ENCODE results near the gene PLB1.

PLB1 gene

GRCh38 chr2:28670856-28671255 lies 175.0 kb downstream of the PLB1 start:
- peaks cover 27% of the 10 kb centered on the region for H3K9me3 Mint-ChIP-seq
- DNase-seq (ENCODE audit: low spot score), result no peak
- no peak overlapping the region for H3K4me3 Mint-ChIP-seq
- H3K36me3 Mint-ChIP-seq (ENCODE audit: low read depth), result peaks cover 1% of the 10 kb centered on the region
- H3K27ac Mint-ChIP-seq, result no peak overlapping the region
- H3K4me1 Mint-ChIP-seq (ENCODE audit: low read depth), result no peaks in the 10 kb centered on the region
- peaks cover 2% of the 10 kb centered on the region for H3K27me3 Mint-ChIP-seq (ENCODE audit: low read depth)

- Mint-ChIP-seq H3K27ac (no peak overlapping the region), H3K9me3 (peaks cover 23% of the 10 kb centered on the region), H3K36me3 (ENCODE audit: low read depth) (peaks cover 1% of the 10 kb centered on the region), H3K4me3 (no peak overlapping the region), H3K4me1 (ENCODE audit: low read depth) (peaks cover 6% of the 10 kb centered on the region), H3K27me3 (ENCODE audit: low read depth) (no peaks in the 10 kb centered on the region)
- no peak for DNase-seq (ENCODE audit: low spot score)
These were observed 177.5 kb downstream of the PLB1 start for GRCh38 chr2:28673338-28673737.

DNA sequence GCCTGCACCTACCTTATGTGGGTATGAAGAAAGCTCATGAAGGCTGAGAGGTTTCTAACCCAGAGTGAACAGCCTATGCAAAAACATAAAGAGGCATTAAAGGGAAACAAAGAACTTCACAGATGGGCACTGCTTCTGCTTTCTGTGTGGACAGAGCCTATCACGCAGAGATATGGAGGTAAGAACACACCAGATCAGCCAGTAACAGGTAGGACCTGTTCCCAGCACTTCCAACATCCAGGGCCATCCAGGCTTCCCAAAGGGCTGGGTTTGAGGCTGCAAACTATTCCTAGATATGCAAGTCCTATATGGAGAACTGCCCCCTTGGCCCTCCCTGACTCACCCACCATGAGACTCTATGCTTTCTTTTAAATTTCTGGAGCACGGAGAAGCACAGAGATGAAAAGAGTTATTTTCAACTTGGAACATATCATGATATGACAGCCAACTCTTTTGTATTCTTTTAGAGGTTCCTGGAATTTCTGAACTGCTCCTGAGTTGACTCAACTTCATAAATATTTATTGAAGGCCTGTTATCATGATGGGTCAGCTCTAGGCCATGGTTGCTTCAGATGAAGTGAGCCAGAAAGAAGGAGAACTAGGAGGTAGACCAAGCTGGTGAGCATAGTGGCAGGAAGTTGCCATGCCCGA lies 178.3 kb downstream of the PLB1 start:
- peaks cover 8% of the 10 kb centered on the region for H3K4me1 Mint-ChIP-seq (ENCODE audit: low read depth)
- no peak for DNase-seq (ENCODE audit: low spot score)
- peaks cover 23% of the 10 kb centered on the region for H3K9me3 Mint-ChIP-seq
- no peak overlapping the region for H3K27ac Mint-ChIP-seq
- no peaks in the 10 kb centered on the region for H3K27me3 Mint-ChIP-seq (ENCODE audit: low read depth)
- peaks cover 1% of the 10 kb centered on the region for H3K36me3 Mint-ChIP-seq (ENCODE audit: low read depth)
- H3K4me3 Mint-ChIP-seq, result no peak overlapping the region

GRCh38 chr2:28674713-28675068 lies 178.8 kb downstream of the PLB1 start:
- Mint-ChIP-seq H3K4me1 (ENCODE audit: low read depth) (peaks cover 13% of the 10 kb centered on the region), H3K27ac (no peak overlapping the region), H3K27me3 (ENCODE audit: low read depth) (no peaks in the 10 kb centered on the region), H3K4me3 (no peak overlapping the region), H3K36me3 (ENCODE audit: low read depth) (peaks cover 1% of the 10 kb centered on the region), H3K9me3 (peaks cover 23% of the 10 kb centered on the region)
- no peak for DNase-seq (ENCODE audit: low spot score)

- DNase-seq (ENCODE audit: low spot score), result no peak
- no peak overlapping the region for H3K27ac Mint-ChIP-seq
- H3K27me3 Mint-ChIP-seq (ENCODE audit: low read depth), result no peaks in the 10 kb centered on the region
- H3K9me3 Mint-ChIP-seq, result peaks cover 23% of the 10 kb centered on the region
- peaks cover 1% of the 10 kb centered on the region for H3K36me3 Mint-ChIP-seq (ENCODE audit: low read depth)
- H3K4me3 Mint-ChIP-seq, result no peak overlapping the region
- peaks cover 21% of the 10 kb centered on the region for H3K4me1 Mint-ChIP-seq (ENCODE audit: low read depth)
These were observed 180.4 kb downstream of the PLB1 start for GRCh38 chr2:28676152-28676835.

DNA sequence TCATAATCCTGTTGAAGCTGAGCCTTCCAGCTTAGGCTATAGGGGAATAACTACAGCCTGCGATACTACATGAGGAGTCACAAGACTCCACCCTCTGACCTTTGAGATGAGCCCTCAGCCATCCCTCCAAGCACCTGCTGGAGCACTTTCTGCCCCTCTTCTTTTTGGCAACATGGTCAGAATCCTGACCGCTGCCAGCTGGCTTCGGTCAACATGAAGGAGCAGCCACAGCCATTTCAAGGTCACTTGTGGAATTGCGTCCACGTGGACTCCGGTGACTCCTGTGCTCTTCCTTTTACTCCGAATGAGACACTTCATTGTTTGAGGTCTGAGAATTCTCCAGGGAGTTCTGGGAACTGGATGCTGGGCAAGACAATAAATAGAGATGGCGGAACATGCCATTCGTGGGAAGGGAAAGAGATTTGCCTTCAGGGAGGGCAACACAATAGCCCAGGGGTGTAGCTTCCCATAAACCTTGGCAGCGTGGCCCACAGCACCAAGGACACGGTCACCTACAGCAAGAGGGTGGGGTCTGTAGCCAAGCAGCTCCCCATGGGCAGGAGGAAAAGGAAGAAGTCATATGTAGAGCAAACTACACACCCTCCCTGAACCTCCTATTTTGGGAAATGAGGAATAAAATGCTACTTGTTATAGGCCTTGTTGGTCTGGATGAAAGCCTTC lies 182.5 kb downstream of the PLB1 start:
- Mint-ChIP-seq H3K27me3 (ENCODE audit: low read depth) (no peaks in the 10 kb centered on the region), H3K36me3 (ENCODE audit: low read depth) (no peaks in the 10 kb centered on the region), H3K4me1 (ENCODE audit: low read depth) (peaks cover 28% of the 10 kb centered on the region)

GRCh38 chr2:28678944-28679343 lies 183.1 kb downstream of the PLB1 start:
- Mint-ChIP-seq H3K27ac (no peak overlapping the region), H3K9me3 (peaks cover under 1% of the 10 kb centered on the region), H3K4me1 (ENCODE audit: low read depth) (peaks cover 28% of the 10 kb centered on the region), H3K36me3 (ENCODE audit: low read depth) (no peaks in the 10 kb centered on the region), H3K4me3 (no peak overlapping the region), H3K27me3 (ENCODE audit: low read depth) (no peaks in the 10 kb centered on the region)
- peak; percentile 67 for DNase-seq (ENCODE audit: low spot score)

More for the DNA sequence above, 182.5 kb downstream of the PLB1 start:
- Mint-ChIP-seq H3K4me3 (no peak overlapping the region), H3K27ac (no peak overlapping the region), H3K9me3 (peaks cover 5% of the 10 kb centered on the region)
- no peak for DNase-seq (ENCODE audit: low spot score)

GRCh38 chr2:28680657-28681056 lies 184.8 kb downstream of the PLB1 start:
- H3K27ac Mint-ChIP-seq, result peak overlapping the region; percentile 76
- H3K27me3 Mint-ChIP-seq (ENCODE audit: low read depth), result no peaks in the 10 kb centered on the region
- peak overlapping the region; percentile 50 for H3K4me3 Mint-ChIP-seq
- DNase-seq (ENCODE audit: low spot score), result no peak
- peaks cover 34% of the 10 kb centered on the region for H3K4me1 Mint-ChIP-seq (ENCODE audit: low read depth)
- H3K36me3 Mint-ChIP-seq (ENCODE audit: low read depth), result no peaks in the 10 kb centered on the region
- no peaks in the 10 kb centered on the region for H3K9me3 Mint-ChIP-seq

DNA sequence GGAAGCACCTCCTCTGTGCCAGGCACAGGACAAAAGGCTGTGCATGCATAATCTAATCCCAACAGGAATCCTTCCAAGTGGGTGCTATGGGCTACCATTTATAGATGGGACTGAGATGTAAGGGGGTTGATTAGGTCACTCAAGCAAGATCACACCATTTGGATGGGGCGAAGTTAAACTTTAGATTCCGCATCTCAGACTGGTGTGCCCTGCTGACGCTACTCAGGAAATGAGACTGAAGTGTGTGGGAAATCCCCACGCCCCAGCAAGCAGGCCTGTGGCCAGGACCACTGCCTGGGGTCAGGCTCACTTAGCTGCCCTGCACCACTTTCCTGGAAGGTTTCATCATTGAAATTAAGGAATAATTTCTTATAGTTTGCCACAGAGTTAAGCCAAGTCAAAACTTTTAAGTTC lies 185.3 kb downstream of the PLB1 start:
- Mint-ChIP-seq H3K4me1 (ENCODE audit: low read depth) (peaks cover 34% of the 10 kb centered on the region), H3K27me3 (ENCODE audit: low read depth) (no peaks in the 10 kb centered on the region), H3K27ac (peak overlapping the region; percentile 76), H3K9me3 (no peaks in the 10 kb centered on the region), H3K36me3 (ENCODE audit: low read depth) (no peaks in the 10 kb centered on the region), H3K4me3 (peak overlapping the region; percentile 50)
- peak; percentile 83 for DNase-seq (ENCODE audit: low spot score)

- Mint-ChIP-seq H3K4me1 (ENCODE audit: low read depth) (peaks cover 34% of the 10 kb centered on the region), H3K9me3 (no peaks in the 10 kb centered on the region), H3K36me3 (ENCODE audit: low read depth) (no peaks in the 10 kb centered on the region), H3K4me3 (peak overlapping the region; percentile 50), H3K27me3 (ENCODE audit: low read depth) (no peaks in the 10 kb centered on the region), H3K27ac (peak overlapping the region; percentile 76)
- no peak for DNase-seq (ENCODE audit: low spot score)
These were observed 185.7 kb downstream of the PLB1 start for GRCh38 chr2:28681606-28682005.

DNA sequence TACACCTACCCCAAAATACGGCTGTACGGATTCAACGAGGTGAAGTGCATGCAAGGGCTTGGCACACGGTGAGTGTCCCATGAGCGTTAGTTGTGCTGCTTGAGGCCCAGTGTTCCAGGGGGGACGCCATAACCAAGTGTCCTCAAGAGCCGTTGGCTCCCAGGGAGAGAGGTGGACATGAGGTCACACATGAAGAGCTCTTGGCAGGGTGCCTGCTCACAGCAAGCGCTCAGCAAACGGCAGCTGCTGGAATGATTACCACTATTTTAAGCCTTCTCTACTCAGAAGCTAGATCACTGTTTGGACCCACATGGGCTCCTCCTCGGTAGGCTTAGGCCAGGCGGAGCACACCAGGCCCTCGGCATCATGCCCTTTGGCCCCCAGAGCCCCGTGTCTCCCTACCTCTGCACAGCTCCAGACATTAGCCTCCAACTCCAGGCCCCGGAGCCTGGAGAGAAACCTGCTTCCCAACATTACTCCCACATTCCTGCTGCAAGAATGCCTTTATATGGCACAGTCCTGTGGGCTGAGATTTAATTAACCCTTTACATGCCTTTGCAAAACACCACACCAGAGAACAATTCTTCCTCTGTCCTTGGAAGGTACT lies 187.3 kb downstream of the PLB1 start:
- H3K27me3 Mint-ChIP-seq (ENCODE audit: low read depth), result no peaks in the 10 kb centered on the region
- H3K4me1 Mint-ChIP-seq (ENCODE audit: low read depth), result peaks cover 29% of the 10 kb centered on the region
- no peak overlapping the region for H3K4me3 Mint-ChIP-seq
- H3K36me3 Mint-ChIP-seq (ENCODE audit: low read depth), result no peaks in the 10 kb centered on the region
- H3K9me3 Mint-ChIP-seq, result no peaks in the 10 kb centered on the region
- no peak for DNase-seq (ENCODE audit: low spot score)
- H3K27ac Mint-ChIP-seq, result no peak overlapping the region

DNA sequence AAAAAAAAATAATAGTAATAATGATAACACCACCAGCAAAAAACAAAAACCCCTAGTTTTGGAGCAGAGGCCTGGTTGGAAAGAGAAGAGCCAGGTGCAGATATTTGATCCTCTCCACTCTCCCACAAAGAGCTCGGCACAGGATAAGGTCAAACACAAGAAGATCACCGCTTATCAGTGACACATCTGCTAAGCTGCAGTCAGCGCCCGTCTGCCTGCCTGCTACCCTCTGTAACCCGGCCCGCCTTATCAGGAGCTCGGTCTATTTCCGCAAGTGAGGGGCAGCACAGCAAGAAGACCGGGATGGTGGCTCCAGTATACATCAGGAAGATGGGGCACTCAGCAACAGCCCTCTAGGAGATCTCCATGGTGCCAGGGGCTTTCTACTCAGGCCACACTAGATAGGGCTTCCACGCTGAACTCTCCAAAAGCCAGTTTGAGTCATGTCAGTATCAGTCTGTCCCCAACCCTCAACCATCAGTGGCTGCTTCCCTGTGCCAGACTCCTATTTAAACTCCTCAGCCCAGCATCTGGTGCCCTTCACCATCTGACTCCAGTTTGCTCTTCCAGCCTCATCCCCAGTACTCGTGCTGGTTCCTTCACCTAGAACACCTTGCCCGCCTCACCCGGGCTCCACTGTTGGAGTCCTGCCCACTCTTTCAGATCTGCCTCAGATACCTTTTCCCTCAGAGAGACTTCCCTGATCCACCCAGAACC lies 188.4 kb downstream of the PLB1 start:
- DNase-seq (ENCODE audit: low spot score), result no peak
- Mint-ChIP-seq H3K27ac (no peak overlapping the region), H3K36me3 (ENCODE audit: low read depth) (no peaks in the 10 kb centered on the region), H3K4me3 (no peak overlapping the region), H3K27me3 (ENCODE audit: low read depth) (no peaks in the 10 kb centered on the region), H3K4me1 (ENCODE audit: low read depth) (peaks cover 25% of the 10 kb centered on the region), H3K9me3 (no peaks in the 10 kb centered on the region)

DNA sequence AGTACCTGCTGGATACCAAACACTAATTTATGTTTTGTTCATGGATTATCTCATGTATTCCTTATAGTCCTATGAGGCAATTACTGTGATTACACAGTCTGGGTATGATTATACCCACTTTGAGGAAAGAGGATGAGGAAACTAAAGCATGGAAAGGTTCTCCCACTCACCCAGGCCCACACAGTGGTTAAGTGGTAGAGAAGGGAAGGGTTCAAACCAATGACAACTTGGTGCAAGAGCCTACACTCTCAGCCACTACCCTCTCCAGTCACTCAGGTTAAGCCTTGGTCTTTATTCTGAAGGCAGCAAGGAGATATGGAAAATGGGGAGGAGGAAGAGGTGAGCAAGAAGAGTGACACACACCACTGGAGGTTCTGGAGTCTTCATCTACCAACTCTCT lies 191.3 kb downstream of the PLB1 start:
- DNase-seq (ENCODE audit: low spot score), result peak; percentile 8
- H3K36me3 Mint-ChIP-seq (ENCODE audit: low read depth), result no peaks in the 10 kb centered on the region
- H3K4me1 Mint-ChIP-seq (ENCODE audit: low read depth), result peaks cover 6% of the 10 kb centered on the region
- H3K4me3 Mint-ChIP-seq, result no peak overlapping the region
- H3K27ac Mint-ChIP-seq, result no peak overlapping the region
- no peaks in the 10 kb centered on the region for H3K27me3 Mint-ChIP-seq (ENCODE audit: low read depth)
- no peaks in the 10 kb centered on the region for H3K9me3 Mint-ChIP-seq

All from T-helper 2 cell treated with Interferon-gamma antibody and Interleukin-4, amounts not matched to agents 5 μg/mL and 100 μg/mL, for 36 hours (primary cell).